T1000 (cell line): ENCODE data around the gene GSK3B.
A peak's percentile ranks its signal among the peaks of the same experiment; 100 is the strongest.

ENCODE experiments used
- DNase-seq: peaks from one replicate; lab custom pipeline; 2025; ENCODE audit warnings: mixed read lengths; lab: John Stamatoyannopoulos, UW

GSK3B gene

GRCh38 chr3:120095979-120096426, 1.8 kb upstream of the GSK3B start:
- no peak for DNase-seq

- DNase-seq: peak; percentile 87
Measured at GRCh38 chr3:120095226-120095978, 1.2 kb upstream of the GSK3B start.

GRCh38 chr3:120094776-120095225, 554 bp upstream of the GSK3B start:
- DNase-seq: peak; percentile 97

DNA sequence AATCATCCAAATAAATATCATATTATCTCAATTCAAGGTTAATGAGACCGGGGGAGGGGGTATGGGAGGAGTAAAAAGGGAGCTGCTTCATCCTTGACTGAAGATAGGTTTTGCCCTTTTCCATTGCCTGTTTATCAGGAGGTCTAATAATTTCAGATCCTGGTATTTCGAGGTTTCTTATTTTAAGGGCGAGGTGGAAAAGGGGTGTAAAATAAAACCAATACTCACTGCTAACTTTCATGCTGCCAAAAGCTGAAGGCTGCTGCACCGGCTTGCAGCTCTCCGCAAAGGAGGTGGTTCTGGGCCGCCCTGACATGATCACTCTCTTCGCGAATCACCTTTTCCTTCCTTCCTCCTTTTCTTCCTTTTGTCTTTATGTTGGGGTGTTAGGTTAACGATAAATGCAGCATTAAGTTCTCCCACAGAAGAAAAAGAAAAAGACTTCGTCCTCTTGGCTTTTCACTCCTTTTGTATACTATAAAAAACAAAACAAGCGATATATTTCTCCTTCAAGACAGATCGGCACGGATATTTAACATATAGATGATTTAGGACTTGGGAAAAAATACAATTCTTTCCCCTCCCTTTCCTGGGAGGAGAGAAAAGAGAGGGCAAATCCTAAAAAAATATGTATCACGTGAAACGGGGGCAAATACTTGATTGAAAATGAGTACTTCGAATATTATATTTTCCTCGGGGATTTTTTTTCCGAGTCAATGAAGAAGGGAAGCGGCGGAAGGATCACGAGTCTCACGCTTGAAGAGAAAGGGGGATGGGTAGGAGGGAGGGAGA, 932 bp downstream of the GSK3B start:
- DNase-seq: no peak

- no peak for DNase-seq
Measured at GRCh38 chr3:120092474-120092873, 1.8 kb downstream of the GSK3B start.

- DNase-seq: no peak
Measured at GRCh38 chr3:120090422-120090821, 3.8 kb downstream of the GSK3B start.

DNA sequence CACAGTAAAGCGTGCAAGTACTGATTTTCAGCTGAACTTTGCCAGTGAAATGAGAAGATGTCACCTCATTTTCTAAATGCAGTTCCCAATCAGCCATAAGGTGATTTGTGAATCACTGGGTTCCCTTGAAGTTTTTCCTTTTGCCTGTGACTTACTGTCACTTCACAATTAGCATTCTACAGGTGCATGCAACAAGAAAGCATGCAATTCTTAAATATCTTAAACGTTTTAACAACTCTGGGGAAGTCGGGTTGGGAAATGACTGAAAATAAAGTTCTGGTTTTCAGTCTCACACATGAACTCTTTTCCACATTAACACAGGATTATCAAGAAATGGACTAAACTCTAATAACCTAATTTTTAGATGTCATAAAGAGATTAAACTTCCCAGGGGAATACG, 5.2 kb downstream of the GSK3B start:
- DNase-seq: no peak

- no peak for DNase-seq
Measured at GRCh38 chr3:120088622-120089021, 5.6 kb downstream of the GSK3B start.

- no peak for DNase-seq
Measured at GRCh38 chr3:120081719-120082118, 12.5 kb downstream of the GSK3B start.

- no peak for DNase-seq
Measured at GRCh38 chr3:120080836-120081235, 13.4 kb downstream of the GSK3B start.

DNA sequence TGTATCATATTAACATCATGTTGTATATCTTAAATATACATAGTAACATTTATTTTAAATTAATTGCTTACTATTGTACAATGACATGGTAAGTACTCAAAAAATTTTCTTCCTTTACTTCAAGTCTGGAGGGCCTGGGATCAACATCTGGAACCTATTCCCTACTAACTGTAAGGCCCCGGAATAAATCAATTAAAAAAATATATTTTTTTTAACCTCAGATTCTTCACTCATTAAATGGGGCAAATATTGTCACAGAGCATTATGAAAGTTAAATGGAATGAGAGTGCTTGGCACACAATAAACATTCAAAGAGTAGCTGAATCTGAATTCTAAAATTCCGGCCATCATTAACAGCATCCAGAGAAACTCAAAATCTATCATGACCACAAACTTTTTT, 16.5 kb downstream of the GSK3B start:
- no peak for DNase-seq

DNA sequence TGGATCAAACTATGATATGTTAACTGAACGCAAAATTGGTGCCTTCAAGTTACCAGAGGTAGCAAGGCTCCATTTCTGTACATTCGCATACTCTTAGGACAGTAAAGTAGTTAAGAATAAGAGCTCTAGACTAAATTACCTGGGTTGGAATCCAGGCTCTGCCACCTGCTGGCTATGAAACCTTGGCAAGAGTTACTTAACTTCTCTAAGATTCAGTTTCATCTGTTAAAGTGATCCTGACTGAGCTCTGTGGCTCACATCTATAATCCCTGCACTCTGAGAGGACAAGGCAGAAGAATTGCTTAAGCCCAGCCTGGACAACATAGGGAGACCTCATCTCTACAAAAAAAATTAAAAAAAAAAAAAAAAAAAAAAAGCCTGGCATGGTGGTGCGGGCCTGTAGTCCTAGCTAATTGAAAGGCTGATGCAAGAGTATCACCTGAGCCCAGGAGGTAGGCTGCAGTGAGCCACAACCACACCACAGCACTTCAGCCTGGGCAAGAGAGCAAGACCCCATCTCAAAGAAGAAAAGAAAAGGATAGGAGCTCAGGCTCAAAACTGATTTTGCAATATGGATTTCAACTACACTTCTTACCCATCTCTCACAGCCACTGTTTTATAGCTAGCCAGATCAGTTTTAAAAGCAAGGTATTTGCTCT, 21.3 kb downstream of the GSK3B start:
- no peak for DNase-seq

DNA sequence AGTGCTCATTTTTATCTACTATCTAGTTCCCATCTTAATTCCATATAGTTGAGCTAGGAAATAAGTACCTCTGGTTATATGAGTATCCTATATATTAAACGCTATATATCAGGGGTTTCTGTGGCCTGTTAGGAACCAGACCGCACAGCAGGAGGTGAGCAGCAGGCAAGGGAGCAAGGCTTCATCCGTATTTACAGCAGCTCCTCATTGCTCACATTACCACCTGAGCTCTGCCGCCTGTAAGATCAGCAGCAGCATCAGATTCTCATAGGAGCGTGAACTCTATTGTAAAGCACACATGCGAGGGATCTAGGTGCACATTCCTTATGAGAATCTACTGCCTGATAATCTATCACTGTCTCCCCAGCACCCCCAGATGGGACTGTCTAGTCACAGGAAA, 23.0 kb downstream of the GSK3B start:
- no peak for DNase-seq

GRCh38 chr3:120070263-120070981, 23.8 kb downstream of the GSK3B start:
- DNase-seq: no peak

GRCh38 chr3:120067083-120067482, 27.2 kb downstream of the GSK3B start:
- DNase-seq: no peak

DNA sequence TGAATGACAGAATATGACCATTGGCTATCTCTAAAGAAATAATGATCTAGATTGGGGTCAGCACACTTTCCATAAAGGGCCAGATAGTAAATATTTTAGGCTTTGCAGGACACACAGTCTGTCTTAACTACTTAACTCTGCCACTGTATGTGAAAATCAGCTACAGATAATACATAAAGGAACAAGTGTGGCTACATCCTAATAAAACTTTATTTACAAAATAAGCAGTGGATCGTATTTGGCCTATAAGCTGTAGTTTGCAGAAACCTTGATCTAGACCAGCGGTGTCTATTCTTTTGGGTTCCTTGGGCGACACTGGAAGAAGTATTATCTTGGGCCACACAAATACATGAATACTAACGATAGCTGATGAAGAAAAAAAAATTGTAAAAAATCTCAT, 27.6 kb downstream of the GSK3B start:
- no peak for DNase-seq

- DNase-seq: no peak
Measured at GRCh38 chr3:120064641-120065040, 29.6 kb downstream of the GSK3B start.

GRCh38 chr3:120062474-120062873, 31.8 kb downstream of the GSK3B start:
- DNase-seq: no peak

- no peak for DNase-seq
Measured at GRCh38 chr3:120059081-120059864, 35.0 kb downstream of the GSK3B start.

- DNase-seq: no peak
Measured at GRCh38 chr3:120057626-120058025, 36.6 kb downstream of the GSK3B start.

- no peak for DNase-seq
Measured at GRCh38 chr3:120057029-120057428, 37.2 kb downstream of the GSK3B start.
